H9 (cell line): ENCODE data around the gene SERTAD2. TPM values are rescaled to one million over a fixed set of nuclear protein-coding genes. Genes with fewer than 3 reads are reported as not detected.

Source experiments
- DNase-seq: peaks from one replicate; pipeline ENCODE4 v3.0.0-alpha.2; 2017
- H2AFZ ChIP-seq: one replicate; pipeline ENCODE4 v1.6.1; 2013; ENCODE audit warnings: mild to moderate bottlenecking, low read length, control low read depth, moderate library complexity
- H2AK5ac ChIP-seq: 2 replicates; pipeline ENCODE4 v1.6.1; 2013; ENCODE audit warnings: low read length, control low read depth, mixed read lengths; ENCODE audit not compliant: insufficient read length
- H2BK120ac ChIP-seq: one replicate; pipeline ENCODE4 v1.6.1; 2013; ENCODE audit warnings: low read depth, mild to moderate bottlenecking, low read length, control low read depth, inconsistent platforms; ENCODE audit not compliant: poor library complexity, severe bottlenecking
- H2BK12ac ChIP-seq: 2 replicates; pipeline ENCODE4 v1.6.1; 2013; ENCODE audit warnings: low read length, control low read depth, mixed read lengths, low read depth; ENCODE audit not compliant: insufficient read length
- H2BK15ac ChIP-seq: 2 replicates; pipeline ENCODE4 v1.6.1; 2013; ENCODE audit warnings: low read depth, low read length, control low read depth
- H2BK20ac ChIP-seq: one replicate; pipeline ENCODE4 v1.6.1; 2013; ENCODE audit warnings: low read depth, mild to moderate bottlenecking, low read length, control low read depth, inconsistent platforms; ENCODE audit not compliant: poor library complexity, severe bottlenecking
- H2BK5ac ChIP-seq: 2 replicates; pipeline ENCODE4 v1.6.1; 2013; ENCODE audit warnings: low read length, control low read depth, mixed read lengths; ENCODE audit not compliant: insufficient read length
- H3K14ac ChIP-seq: 2 replicates; pipeline ENCODE4 v1.6.1; 2013; ENCODE audit warnings: low read length, control low read depth; ENCODE audit not compliant: insufficient read depth
- H3K18ac ChIP-seq: 2 replicates; pipeline ENCODE4 v1.6.1; 2013; ENCODE audit warnings: low read depth, mild to moderate bottlenecking, mixed read lengths, low read length, control low read depth; ENCODE audit not compliant: insufficient read length
- H3K23ac ChIP-seq: 2 replicates; pipeline ENCODE4 v1.6.1; 2013; ENCODE audit warnings: low read length, control low read depth, mixed read lengths, low read depth; ENCODE audit not compliant: insufficient read length
- H3K23me2 ChIP-seq: 2 replicates; pipeline ENCODE4 v1.6.1; 2013; ENCODE audit warnings: low read depth, mild to moderate bottlenecking, mixed read lengths, low read length, control low read depth; ENCODE audit not compliant: insufficient read length, poor library complexity, severe bottlenecking
- H3K27ac ChIP-seq: 2 replicates; pipeline ENCODE4 v1.5.1; 2013; ENCODE audit warnings: low read length, control low read depth, mixed read lengths, low read depth; ENCODE audit not compliant: insufficient read length
- H3K27me3 ChIP-seq: 2 replicates; pipeline ENCODE4 v1.6.1; 2013; ENCODE audit warnings: low read length, control low read depth, inconsistent platforms; ENCODE audit not compliant: insufficient read depth
- H3K4ac ChIP-seq: 2 replicates; pipeline ENCODE4 v1.6.1; 2013; ENCODE audit warnings: low read depth, mild to moderate bottlenecking, control low read depth, inconsistent platforms, low read length, moderate library complexity
- H3K4me1 ChIP-seq: 2 replicates; pipeline ENCODE4 v1.6.1; 2013; ENCODE audit warnings: low read length, control low read depth, inconsistent platforms; ENCODE audit not compliant: insufficient read depth
- H3K4me2 ChIP-seq: 2 replicates; pipeline ENCODE4 v1.6.1; 2013; ENCODE audit warnings: low read length, control low read depth, mixed read lengths; ENCODE audit not compliant: insufficient read length, insufficient read depth
- H3K56ac ChIP-seq: 2 replicates; pipeline ENCODE4 v1.6.1; 2013; ENCODE audit warnings: low read depth, mild to moderate bottlenecking, mixed read lengths, low read length, control low read depth; ENCODE audit not compliant: insufficient read length
- H3K79me1 ChIP-seq: 2 replicates; pipeline ENCODE4 v1.6.1; 2013; ENCODE audit warnings: low read depth, mild to moderate bottlenecking, moderate library complexity, low read length, control low read depth, inconsistent platforms; ENCODE audit not compliant: insufficient read depth, poor library complexity, severe bottlenecking
- H3K79me2 ChIP-seq: 2 replicates; pipeline ENCODE4 v1.6.1; 2013; ENCODE audit warnings: low read length, control low read depth, inconsistent platforms; ENCODE audit not compliant: insufficient read depth
- H3K9ac ChIP-seq: 2 replicates; pipeline ENCODE4 v1.6.1; 2013; ENCODE audit warnings: low read length, control low read depth, mixed read lengths; ENCODE audit not compliant: insufficient read length; ENCODE audit errors: extremely low read depth
- H3K9me3 ChIP-seq: one replicate; pipeline ENCODE4 v1.6.1; 2013; ENCODE audit warnings: low read depth, low read length, inconsistent platforms; ENCODE audit not compliant: control insufficient read depth
- H3T11ph ChIP-seq: one replicate; pipeline ENCODE4 v1.6.1; 2013; ENCODE audit warnings: mild to moderate bottlenecking, low read length, control low read depth, inconsistent platforms
- H4K20me1 ChIP-seq: one replicate; pipeline ENCODE4 v1.6.1; 2013; ENCODE audit not compliant: control insufficient read depth, insufficient read length, insufficient read depth
- H4K5ac ChIP-seq: 2 replicates; pipeline ENCODE4 v1.6.1; 2013; ENCODE audit warnings: low read depth, mild to moderate bottlenecking, mixed read lengths, low read length, control low read depth; ENCODE audit not compliant: insufficient read length
- H4K8ac ChIP-seq: replicated peaks from 2 replicates; pipeline ENCODE4 v1.6.1; 2013; ENCODE audit warnings: low read length, control low read depth, mixed read lengths, low read depth; ENCODE audit not compliant: insufficient read length
- H4K91ac ChIP-seq: 2 replicates; pipeline ENCODE4 v1.6.1; 2013; ENCODE audit warnings: low read depth, mild to moderate bottlenecking, moderate library complexity, mixed read lengths, low read length, control low read depth; ENCODE audit not compliant: insufficient read length
- H3K27ac Mint-ChIP-seq, 3 experiments: 2 replicates in 2 of 3; 3 replicates in 1 of 3; pipeline ENCODE4 v1.8.0; 2020 to 2021; ENCODE audit warnings: mixed read lengths in 3 of 3, mild to moderate bottlenecking in 1 of 3, moderate library complexity in 1 of 3
- H3K27me3 Mint-ChIP-seq: 2 replicates; pipeline ENCODE4 v1.8.0; 2021; ENCODE audit warnings: low read depth, mild to moderate bottlenecking, moderate library complexity, mixed read lengths
- H3K36me3 Mint-ChIP-seq, 3 experiments: 2 replicates in 2 of 3; 3 replicates in 1 of 3; pipeline ENCODE4 v1.8.0; 2020 to 2021; ENCODE audit warnings: low read depth in 3 of 3, mixed read lengths in 3 of 3; ENCODE audit not compliant: insufficient read depth in 1 of 3
- H3K4me1 Mint-ChIP-seq, 2 experiments: 2 replicates each; pipeline ENCODE4 v1.8.0; 2020; ENCODE audit warnings: mixed read lengths in 2 of 2
- H3K4me3 Mint-ChIP-seq, 2 experiments: 2 replicates in 1 of 2; 3 replicates in 1 of 2; pipeline ENCODE4 v1.8.0; 2020 to 2021; ENCODE audit warnings: mild to moderate bottlenecking in 2 of 2, mixed read lengths in 2 of 2, moderate library complexity in 1 of 2
- H3K9me3 Mint-ChIP-seq, 2 experiments: 2 replicates in 1 of 2; 3 replicates in 1 of 2; pipeline ENCODE4 v1.8.0; 2020; ENCODE audit warnings: mild to moderate bottlenecking in 2 of 2, mixed read lengths in 2 of 2, moderate library complexity in 1 of 2
- WGBS: extraction: QIAGEN DNeasy Blood & Tissue Kit; methylation state at CpG from one replicate; pipeline ENCODE4 v1.1.7; 2013; ENCODE audit warnings: missing lambda C conversion rate, low lambda C conversion rate, mixed read lengths; ENCODE audit not compliant: insufficient read length; ENCODE audit errors: extremely low coverage; 5-methylcytosine and 5-hydroxymethylcytosine counted together
- total RNA-seq: library from RNA; stranded (reverse); gene quantifications from 2 replicates; pipeline ENCODE4 v1.2.1, GENCODE V29; 2021
- TF ChIP-seq, protein P1 (sequence below): fragments of 200-600 bp; sonication (generic); conservative IDR thresholded peaks from 3 replicates; pipeline ENCODE4 v1.8.0; 2021; ENCODE audit warnings: antibody characterized with exemption, mild to moderate bottlenecking

Gene SERTAD2
- total RNA-seq, 1 experiment from 2014 or later = 3.5 TPM

DNA sequence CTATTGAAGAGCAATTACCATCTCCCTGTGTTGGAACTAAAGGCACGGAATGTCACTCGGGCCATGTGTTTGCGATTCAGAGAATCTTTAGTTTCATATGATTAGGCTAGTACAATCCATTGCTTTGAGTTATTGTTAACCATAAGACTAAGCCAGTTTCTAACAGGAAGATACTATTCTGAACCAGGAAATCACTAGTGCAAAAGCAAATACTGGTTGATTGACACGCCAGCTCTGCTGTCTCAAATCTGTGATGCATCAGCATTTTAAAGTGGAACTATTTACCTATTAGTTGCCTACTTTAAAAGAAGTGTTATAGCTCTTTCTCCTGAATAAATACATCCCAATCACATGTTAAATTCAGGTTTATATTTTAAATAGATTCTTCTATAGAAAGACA is 67.7 kb downstream of the SERTAD2 start:
- H3K4me1 ChIP-seq = no peaks in the 10 kb centered on the region
- H3K27ac Mint-ChIP-seq = no peak overlapping the region
- no peaks in the 10 kb centered on the region for H3K23me2 ChIP-seq
- H3K56ac ChIP-seq = no peak overlapping the region
- TF ChIP-seq, protein P1, sequence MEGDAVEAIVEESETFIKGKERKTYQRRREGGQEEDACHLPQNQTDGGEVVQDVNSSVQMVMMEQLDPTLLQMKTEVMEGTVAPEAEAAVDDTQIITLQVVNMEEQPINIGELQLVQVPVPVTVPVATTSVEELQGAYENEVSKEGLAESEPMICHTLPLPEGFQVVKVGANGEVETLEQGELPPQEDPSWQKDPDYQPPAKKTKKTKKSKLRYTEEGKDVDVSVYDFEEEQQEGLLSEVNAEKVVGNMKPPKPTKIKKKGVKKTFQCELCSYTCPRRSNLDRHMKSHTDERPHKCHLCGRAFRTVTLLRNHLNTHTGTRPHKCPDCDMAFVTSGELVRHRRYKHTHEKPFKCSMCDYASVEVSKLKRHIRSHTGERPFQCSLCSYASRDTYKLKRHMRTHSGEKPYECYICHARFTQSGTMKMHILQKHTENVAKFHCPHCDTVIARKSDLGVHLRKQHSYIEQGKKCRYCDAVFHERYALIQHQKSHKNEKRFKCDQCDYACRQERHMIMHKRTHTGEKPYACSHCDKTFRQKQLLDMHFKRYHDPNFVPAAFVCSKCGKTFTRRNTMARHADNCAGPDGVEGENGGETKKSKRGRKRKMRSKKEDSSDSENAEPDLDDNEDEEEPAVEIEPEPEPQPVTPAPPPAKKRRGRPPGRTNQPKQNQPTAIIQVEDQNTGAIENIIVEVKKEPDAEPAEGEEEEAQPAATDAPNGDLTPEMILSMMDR = no peak
- no peak overlapping the region for H3K9ac ChIP-seq
- H3K4me1 Mint-ChIP-seq = 0 out of 4 replicates have a peak, but pooled peaks cover 0 to 6% of the 10 kb centered on the region in 2 experiments
- no peak overlapping the region for H3T11ph ChIP-seq
- H3K14ac ChIP-seq = no peak overlapping the region
- no peak overlapping the region for H2BK120ac ChIP-seq
- H3K27ac ChIP-seq = no peak overlapping the region
- H3K79me2 ChIP-seq = no peaks in the 10 kb centered on the region
- H4K5ac ChIP-seq = no peak overlapping the region
- H2BK5ac ChIP-seq = no peak overlapping the region
- H3K27me3 ChIP-seq = no peaks in the 10 kb centered on the region
- H3K4ac ChIP-seq = no peak overlapping the region
- no peaks in the 10 kb centered on the region for H3K79me1 ChIP-seq
- no peak overlapping the region for H2AFZ ChIP-seq
- H2BK15ac ChIP-seq = no peak overlapping the region
- H4K20me1 ChIP-seq = peaks cover under 1% of the 10 kb centered on the region
- peaks cover 0 to 14% (median 6%) of the 10 kb centered on the region in 3 experiments; a peak in 4 of 7 replicates for H3K36me3 Mint-ChIP-seq
- no CpG with 5 or more reads among the region's 4 CpGs for WGBS
- H3K4me2 ChIP-seq = no peak overlapping the region
- no peak overlapping the region for H2BK12ac ChIP-seq
- no peaks in the 10 kb centered on the region for H3K9me3 Mint-ChIP-seq
- H3K18ac ChIP-seq = no peak overlapping the region
- H3K27me3 Mint-ChIP-seq = no peaks in the 10 kb centered on the region
- DNase-seq = no peak
- no peak overlapping the region for H2BK20ac ChIP-seq
- H3K4me3 Mint-ChIP-seq = no peak overlapping the region
- no peak overlapping the region for H4K8ac ChIP-seq
- H3K9me3 ChIP-seq = no peaks in the 10 kb centered on the region
- H2AK5ac ChIP-seq = no peak overlapping the region
- H4K91ac ChIP-seq = no peak overlapping the region
- no peak overlapping the region for H3K23ac ChIP-seq
